Omental fat pad (tissue), 4 donors: Measurements from ENCODE around the gene ADK. TPM values are rescaled to one million over a fixed set of nuclear protein-coding genes. Genes with fewer than 3 reads are reported as not detected.

Experiments
- ATAC-seq: fragments of 150-250 bp; one replicate; pipeline ENCODE4 v1.9.1; 2016; ENCODE audit warnings: mild to moderate bottlenecking, moderate library complexity; ENCODE audit not compliant: low FRiP score
- DNase-seq: peaks from one replicate; pipeline ENCODE4 v3.0.0-alpha.2; 2019; ENCODE audit warnings: low spot score
- small RNA-seq: library from RNA; depleted of rRNA; stranded (forward); fragments of <200 nt; gene quantifications from one replicate; pipeline ENCODE3, GENCODE V24; 2016
- total RNA-seq, 4 donors: library from RNA; depleted of rRNA; stranded (reverse); fragments of >200 nt; gene quantifications; one replicate each; pipeline ENCODE4 v1.1.0, GENCODE V29; 2016
- TF ChIP-seq, protein P1 (sequence below), 3 donors: fragments of 450-650 bp; IDR thresholded peaks; one replicate each; pipeline ENCODE4 v1.5.1; 2016 to 2017; ENCODE audit warnings: antibody characterized with exemption in 3 of 3, mild to moderate bottlenecking in 3 of 3, moderate library complexity in 2 of 3

ADK gene
- total RNA-seq, 4 donors from 2014 or later, result 19.4 to 23.3 (median 22.0) TPM

DNA sequence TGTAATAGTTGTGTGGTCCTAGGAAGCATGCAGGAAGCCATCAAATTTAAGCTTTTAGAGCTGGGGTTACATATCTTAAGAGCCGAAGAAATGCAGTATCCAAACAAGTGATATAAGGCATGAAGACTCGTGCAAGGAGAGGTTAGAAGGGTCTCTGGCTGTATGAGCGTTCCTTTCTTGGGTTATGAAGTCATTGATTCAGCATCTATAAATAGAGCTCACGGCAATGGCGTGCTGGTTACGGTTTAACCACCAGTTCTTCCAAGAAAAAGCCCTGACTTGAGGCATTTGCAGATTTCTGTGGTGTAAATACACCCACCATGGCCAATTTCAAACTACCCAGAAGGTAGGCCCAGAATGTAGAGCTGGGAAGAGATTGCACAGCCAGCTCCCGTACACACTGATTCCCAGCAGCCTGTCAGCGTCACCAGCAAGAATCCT lies 603.4 kb downstream of the ADK start:
- DNase-seq (no peak), ATAC-seq (no peak)
- TF ChIP-seq, protein P1, sequence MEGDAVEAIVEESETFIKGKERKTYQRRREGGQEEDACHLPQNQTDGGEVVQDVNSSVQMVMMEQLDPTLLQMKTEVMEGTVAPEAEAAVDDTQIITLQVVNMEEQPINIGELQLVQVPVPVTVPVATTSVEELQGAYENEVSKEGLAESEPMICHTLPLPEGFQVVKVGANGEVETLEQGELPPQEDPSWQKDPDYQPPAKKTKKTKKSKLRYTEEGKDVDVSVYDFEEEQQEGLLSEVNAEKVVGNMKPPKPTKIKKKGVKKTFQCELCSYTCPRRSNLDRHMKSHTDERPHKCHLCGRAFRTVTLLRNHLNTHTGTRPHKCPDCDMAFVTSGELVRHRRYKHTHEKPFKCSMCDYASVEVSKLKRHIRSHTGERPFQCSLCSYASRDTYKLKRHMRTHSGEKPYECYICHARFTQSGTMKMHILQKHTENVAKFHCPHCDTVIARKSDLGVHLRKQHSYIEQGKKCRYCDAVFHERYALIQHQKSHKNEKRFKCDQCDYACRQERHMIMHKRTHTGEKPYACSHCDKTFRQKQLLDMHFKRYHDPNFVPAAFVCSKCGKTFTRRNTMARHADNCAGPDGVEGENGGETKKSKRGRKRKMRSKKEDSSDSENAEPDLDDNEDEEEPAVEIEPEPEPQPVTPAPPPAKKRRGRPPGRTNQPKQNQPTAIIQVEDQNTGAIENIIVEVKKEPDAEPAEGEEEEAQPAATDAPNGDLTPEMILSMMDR (IDR thresholded peaks at IDR 0.05), result no peak

DNA sequence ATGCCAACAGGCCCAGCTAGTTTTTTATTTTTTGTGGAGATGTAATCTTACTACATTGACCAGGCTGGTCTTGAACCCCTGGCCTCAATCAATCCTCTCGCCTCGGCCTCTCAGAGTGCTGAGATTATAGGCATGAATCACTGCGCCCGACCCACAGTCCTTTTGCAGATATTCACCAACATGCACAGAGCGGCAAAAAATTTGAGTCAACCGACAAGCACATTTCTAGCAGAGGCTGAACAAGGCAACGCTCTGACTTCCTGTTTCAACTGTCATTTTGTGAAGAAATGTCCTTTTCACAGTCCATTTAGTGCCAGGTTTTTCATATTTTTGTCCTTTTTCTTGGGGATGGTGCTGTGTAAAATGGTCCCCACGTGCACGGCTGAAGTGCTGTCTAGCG lies 604.3 kb downstream of the ADK start:
- ATAC-seq, result no peak
- no peak for DNase-seq
- TF ChIP-seq, protein P1 (IDR thresholded peaks at IDR 0.05), result no peak

Small RNA genes lying within 50 kb of the gene (small RNA-seq; reads per million reads assigned to genes)
- gene RF00019 (not detected), gene TIMM9P1 (not detected)

Other genes starting within 250 kb of the ADK start
- gene PLAU, start 240.1 kb upstream of the ADK start, total RNA-seq, result 10 to 100 TPM in 3 of 4 donors, 1 to 10 TPM in 1; 7.3 to 75.2 (median 31.9) TPM
- gene VCL, start 153.1 kb upstream of the ADK start, total RNA-seq, result 100 to 1,000 TPM in 1 of 4 donors, 10 to 100 TPM in 3; 69.1 to 109 (median 90.1) TPM
- 10 to 100 TPM; 23.8 to 33.6 (median 26.5) TPM for gene AP3M1, start 393 bp upstream of the ADK start, total RNA-seq